HUDEP-2 (cell line): ENCODE data around the gene POU3F3.

Source experiments
- DNase-seq, 76 experiments: peaks; one replicate each; lab custom pipeline; 2025; ENCODE audit not compliant: unreplicated experiment in 76 of 76; lab: John Stamatoyannopoulos, UW

Gene POU3F3

DNA sequence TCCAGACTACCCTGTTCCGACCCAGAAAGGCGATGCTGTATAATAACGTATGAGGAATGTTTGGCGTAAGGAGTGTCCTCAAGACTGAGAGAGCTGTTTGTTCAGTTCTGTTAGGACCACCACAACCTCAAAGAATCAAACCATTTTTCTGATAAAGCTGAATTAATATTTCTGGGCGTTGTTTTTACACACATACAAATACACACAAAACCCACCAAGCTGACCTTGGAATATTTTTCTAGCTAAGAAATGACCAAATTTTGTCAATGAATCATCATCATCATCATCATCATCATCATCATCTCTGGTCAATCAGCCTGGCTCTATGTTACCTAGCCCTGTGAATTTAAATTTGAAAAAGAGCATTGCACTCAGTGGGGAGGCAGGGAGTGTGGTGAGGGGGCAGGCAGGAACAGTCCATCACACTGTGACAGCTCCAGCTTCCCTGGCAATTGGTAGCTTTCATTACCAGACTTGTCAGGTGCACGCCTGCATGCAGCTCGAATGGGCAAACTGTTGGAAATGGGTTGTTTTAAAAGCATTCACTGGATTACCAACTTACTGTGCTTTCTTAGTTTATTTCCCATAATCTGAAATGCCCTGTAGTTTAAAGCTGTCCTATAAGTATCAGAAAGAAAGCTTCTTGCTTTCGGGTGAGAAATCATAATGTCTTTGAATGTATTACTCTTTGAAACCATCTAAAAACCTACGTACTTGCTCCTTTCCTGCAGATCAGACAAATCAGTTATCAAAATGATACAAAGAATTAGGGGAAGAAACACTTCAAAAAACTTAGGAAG, 6.9 kb upstream of the POU3F3 start:
- DNase-seq = no peak

DNA sequence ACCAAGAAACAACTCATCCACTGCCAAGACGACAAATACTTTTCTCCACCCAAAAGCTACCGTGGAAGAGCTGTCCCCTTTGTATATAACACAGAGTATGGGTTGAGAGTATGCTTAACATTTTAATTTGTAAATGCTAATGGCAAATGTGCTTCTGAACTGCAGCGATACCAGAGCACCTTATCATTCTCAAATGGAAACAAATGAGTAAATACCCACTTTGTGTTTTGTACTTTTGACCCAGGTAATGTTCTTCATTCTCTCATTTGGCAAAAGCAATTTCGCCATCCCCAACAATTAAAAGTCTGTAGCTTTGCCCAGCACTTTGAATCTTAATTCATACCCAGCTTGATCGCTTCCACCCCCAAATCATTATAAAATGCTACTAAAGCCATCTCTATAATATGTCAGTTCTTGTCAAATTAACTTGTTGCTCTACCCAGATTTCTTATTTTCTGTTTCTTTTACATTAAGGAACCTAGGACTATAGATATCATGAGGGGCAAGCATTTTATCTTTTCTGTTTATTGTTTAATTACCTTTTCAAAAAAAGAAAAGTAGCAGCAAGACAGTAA, 6.2 kb upstream of the POU3F3 start:
- no peak for DNase-seq

DNA sequence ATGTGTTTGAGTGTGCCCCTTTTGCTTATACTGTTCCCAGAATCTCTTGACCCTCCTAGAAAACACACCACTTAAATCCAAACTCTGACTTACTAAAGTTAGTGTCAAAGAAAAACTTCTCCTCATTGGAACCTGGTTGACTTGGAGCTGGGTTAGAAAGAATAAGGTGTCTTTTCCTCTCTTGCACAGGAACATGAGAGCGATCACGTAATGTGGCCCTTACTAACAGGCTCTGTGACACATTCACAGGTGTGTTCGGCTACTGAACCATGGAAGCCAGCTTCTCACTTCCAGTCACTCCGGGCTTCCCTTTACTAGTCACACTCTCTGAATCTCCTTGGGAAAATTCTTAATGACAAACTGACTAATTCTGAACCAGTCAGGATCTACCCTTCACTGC, 5.4 kb upstream of the POU3F3 start:
- no peak for DNase-seq

- DNase-seq = no peak
Measured at GRCh38 chr2:104849101-104849500, 4.8 kb upstream of the POU3F3 start.

GRCh38 chr2:104849618-104850141, 4.2 kb upstream of the POU3F3 start:
- DNase-seq = peak in 46 of 76 experiments; percentile 2 to 58 (median 28)

- DNase-seq = no peak
Measured at GRCh38 chr2:104850361-104851290, 3.3 kb upstream of the POU3F3 start.

DNA sequence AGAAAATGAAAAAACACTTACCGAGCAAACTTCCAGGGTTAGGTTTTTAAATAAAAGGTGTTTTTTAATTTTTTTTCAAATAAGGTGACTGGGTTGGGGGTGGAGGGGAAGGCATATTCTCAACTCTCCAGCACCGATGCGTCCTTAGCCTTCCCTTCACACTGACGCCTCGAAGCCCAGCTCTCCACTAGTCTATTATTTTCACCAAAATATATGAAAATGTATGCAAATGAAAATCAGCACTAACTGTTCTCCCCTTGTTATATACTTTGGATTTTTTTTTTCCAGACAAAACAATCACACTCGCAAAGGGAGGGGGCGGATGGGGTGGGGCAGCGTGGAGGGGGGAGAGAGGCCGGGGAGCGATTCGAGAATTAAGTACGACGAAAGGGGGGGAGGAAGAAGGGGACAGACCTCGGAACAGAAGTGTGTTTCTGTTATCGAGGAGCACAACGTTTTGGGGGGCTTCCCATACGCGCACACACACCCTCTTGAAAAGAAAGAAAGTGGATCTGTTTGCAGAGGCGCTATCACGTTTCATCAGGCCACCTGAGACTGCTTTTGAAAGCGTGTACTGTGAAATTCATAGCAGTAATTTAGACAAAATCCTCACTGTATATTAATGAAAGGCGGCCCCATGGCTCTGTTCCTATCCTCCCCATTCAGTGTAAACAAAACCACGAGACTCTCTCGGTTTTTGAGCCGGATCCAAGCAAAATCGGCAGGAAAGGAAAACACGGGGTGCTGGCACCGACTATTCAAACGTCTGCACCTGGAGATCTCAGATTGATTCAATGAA, 2.4 kb upstream of the POU3F3 start:
- DNase-seq = no peak

DNA sequence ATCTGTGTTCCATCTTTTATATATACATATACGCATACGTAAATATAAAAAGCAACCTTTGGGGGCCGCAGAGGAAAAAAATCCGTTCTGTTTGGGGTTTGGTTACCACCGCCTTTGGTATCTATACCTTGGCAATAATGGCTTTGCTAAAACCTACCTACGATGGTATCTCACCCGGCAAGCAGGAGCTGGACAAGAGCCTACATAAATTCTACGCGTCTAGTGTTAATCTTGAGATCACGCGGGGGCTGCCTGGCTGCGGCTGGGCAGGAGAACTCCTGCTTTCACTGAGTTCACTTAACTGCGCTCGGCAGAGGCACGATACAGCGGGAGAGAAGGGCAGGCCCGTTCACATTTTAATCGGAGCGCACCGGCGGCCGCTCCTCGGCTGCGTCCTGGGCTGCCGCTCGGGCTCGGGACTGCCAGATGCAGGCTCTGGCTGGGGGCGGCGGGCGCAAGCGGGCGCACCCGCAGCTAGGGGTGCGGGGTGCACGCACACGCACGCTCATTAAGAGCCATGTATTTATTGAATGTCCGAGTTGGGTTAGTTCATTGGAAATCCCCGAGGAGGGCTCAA, 1.7 kb upstream of the POU3F3 start:
- DNase-seq = no peak

- DNase-seq = no peak
Measured at GRCh38 chr2:104854498-104855220, 744 bp downstream of the POU3F3 start.

GRCh38 chr2:104855221-104856085, 1.5 kb downstream of the POU3F3 start:
- no peak for DNase-seq

DNA sequence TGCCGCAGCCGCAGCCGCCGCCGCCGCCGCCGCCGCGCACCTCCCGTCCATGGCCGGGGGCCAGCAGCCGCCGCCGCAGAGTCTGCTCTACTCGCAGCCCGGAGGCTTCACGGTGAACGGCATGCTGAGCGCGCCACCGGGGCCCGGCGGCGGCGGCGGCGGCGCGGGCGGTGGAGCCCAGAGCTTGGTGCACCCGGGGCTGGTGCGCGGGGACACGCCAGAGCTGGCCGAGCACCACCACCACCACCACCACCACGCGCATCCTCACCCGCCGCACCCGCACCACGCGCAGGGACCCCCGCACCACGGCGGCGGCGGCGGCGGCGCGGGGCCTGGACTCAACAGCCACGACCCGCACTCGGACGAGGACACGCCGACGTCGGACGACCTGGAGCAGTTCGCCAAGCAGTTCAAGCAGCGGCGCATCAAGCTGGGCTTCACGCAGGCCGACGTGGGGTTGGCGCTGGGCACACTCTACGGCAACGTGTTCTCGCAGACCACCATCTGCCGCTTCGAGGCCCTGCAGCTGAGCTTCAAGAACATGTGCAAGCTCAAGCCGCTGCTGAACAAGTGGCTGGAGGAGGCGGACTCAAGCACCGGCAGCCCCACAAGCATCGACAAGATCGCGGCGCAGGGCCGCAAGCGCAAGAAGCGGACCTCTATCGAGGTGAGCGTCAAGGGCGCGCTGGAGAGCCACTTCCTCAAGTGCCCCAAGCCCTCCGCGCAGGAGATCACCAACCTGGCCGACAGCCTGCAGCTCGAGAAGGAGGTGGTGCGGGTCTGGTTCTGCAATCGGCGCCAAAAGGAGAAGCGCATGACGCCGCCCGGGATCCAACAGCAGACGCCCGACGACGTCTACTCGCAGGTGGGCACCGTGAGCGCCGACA, 2.4 kb downstream of the POU3F3 start:
- no peak for DNase-seq

- no peak for DNase-seq
Measured at GRCh38 chr2:104856973-104857261, 3.0 kb downstream of the POU3F3 start.

DNA sequence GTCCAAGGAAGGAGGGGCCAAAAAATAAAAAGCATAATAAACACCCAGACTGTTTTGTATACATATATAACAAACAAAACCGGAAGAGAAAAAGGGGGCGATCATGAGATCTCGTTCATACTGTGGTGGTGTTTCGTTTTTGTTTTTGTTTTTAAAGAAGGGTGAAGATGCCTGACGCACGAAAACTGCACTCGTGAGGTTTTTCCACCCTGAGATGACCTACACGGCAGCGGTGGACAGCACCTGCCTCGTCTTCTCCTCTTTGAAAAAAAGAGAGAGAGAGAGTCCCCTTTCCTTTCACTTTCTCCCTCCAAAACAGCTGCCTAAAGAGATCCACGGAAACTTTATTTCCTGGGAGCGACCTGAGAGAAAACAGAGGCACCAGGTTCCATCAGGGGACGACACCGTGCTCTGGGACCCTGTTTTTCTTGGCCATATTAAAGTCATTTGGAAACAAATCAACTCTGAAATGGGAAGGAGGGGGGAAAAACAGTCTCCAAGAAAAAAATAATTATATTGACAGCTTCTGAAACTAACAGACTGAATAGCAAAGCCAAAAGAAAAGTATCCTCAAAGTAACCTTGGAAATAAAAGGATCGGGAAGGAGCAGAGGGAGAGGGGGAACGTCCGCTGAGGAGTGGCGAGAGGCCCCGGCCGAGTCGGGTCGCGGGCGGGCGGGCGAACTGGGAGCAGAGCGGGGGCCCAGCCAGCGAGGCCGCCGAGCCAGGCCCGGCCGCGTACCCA, 3.5 kb downstream of the POU3F3 start:
- no peak for DNase-seq

DNA sequence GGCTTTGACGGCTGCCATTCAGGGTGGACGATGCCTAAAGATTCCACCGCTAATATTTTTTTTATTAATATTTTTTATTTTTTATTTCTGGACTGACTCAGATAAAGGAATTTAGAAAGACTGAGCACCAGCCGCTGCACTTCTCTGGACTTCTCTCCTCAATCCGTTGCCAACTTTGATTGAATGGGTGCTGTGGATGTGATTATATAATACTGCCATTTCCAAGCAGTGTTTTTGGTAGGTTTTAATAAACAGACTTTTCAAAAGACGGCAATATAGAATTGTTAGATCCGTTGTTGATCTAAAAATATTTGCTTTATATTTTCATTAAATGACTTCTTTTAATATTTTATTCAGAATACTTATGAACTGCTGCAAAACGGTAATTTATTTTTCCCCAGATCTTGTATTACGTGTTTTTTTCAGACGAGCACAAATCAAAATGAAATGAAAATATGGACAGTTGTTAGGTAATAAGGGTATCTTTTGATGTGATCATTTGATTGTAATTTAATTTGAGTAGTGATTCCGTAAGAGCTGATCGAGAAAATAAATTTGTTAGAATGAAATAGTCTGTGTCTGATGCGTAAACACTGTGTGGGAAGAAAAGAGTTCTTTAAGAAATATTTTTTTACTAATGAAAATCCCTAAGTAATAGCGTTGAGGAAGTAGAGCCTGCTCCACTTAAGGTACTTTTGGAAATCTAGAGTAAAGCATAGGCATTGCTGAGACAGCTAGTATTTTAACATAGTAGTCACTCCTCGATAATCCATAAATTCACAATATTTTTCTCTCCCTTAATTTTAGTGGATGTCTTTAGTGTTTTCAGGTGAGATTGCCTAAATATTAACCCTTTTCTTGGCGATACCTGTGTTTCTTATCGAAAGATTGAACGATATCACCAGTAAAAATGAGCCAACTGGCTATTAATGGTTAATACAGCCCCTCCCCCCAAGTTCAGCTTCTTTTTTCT, 4.4 kb downstream of the POU3F3 start:
- DNase-seq = no peak

GRCh38 chr2:104859291-104859765, 5.4 kb downstream of the POU3F3 start:
- DNase-seq = no peak
